GM21825 (cell line): ENCODE measurements around the gene BMPR1B.
"Not testable (repeated sequence)": the region's sequence is repeated elsewhere in the genome, so short reads cannot be mapped to it uniquely, and the experiment has no call there.

Experiments used
- ATAC-seq: cut with Tn5 transposase; IDR thresholded peaks from one replicate; pipeline ENCODE4 v1.9.1; 2021; ENCODE audit warnings: mild to moderate bottlenecking, moderate library complexity; ENCODE audit not compliant: unreplicated experiment

BMPR1B gene

GRCh38 chr4:95124906-95125504, 367.2 kb downstream of the BMPR1B start:
- ATAC-seq = no peak

GRCh38 chr4:95129031-95129430, 371.3 kb downstream of the BMPR1B start:
- no peak for ATAC-seq

- ATAC-seq = no peak
Measured at GRCh38 chr4:95129821-95130311, 372.1 kb downstream of the BMPR1B start.

GRCh38 chr4:95134016-95134415, 376.3 kb downstream of the BMPR1B start:
- ATAC-seq = not testable (repeated sequence)

GRCh38 chr4:95139424-95139823, 381.7 kb downstream of the BMPR1B start:
- ATAC-seq = not testable (repeated sequence)

- no peak for ATAC-seq
Measured at GRCh38 chr4:95141361-95141760, 383.6 kb downstream of the BMPR1B start.

GRCh38 chr4:95142932-95143331, 385.2 kb downstream of the BMPR1B start:
- ATAC-seq = no peak

- no peak for ATAC-seq
Measured at GRCh38 chr4:95151255-95151654, 393.5 kb downstream of the BMPR1B start.

GRCh38 chr4:95153182-95153581, 395.4 kb downstream of the BMPR1B start:
- ATAC-seq = no peak

GRCh38 chr4:95155759-95156451, 398.1 kb downstream of the BMPR1B start:
- no peak for ATAC-seq

GRCh38 chr4:95156452-95156765, 398.7 kb downstream of the BMPR1B start:
- ATAC-seq = no peak

- ATAC-seq = no peak
Measured at GRCh38 chr4:95157596-95157995, 399.8 kb downstream of the BMPR1B start.

- ATAC-seq = no peak
Measured at GRCh38 chr4:95158045-95158444, 400.3 kb downstream of the BMPR1B start.

- no peak for ATAC-seq
Measured at GRCh38 chr4:95158626-95159025, 400.9 kb downstream of the BMPR1B start.

GRCh38 chr4:95159384-95159783, 401.6 kb downstream of the BMPR1B start:
- ATAC-seq = no peak

- ATAC-seq = no peak
Measured at GRCh38 chr4:95161781-95162469, 404.2 kb downstream of the BMPR1B start.

- no peak for ATAC-seq
Measured at GRCh38 chr4:95162867-95163266, 405.1 kb downstream of the BMPR1B start.

GRCh38 chr4:95165926-95166524, 408.3 kb downstream of the BMPR1B start:
- ATAC-seq = peak; percentile 73

GRCh38 chr4:95167805-95168204, 410.1 kb downstream of the BMPR1B start:
- no peak for ATAC-seq

- no peak for ATAC-seq
Measured at GRCh38 chr4:95170176-95170575, 412.4 kb downstream of the BMPR1B start.

- not testable (repeated sequence) for ATAC-seq
Measured at GRCh38 chr4:95171377-95171776, 413.6 kb downstream of the BMPR1B start.

- ATAC-seq = no peak
Measured at GRCh38 chr4:95178938-95179337, 421.2 kb downstream of the BMPR1B start.
